ENCODE measurements around the gene EPG5.

The EPG5 gene

DNA sequence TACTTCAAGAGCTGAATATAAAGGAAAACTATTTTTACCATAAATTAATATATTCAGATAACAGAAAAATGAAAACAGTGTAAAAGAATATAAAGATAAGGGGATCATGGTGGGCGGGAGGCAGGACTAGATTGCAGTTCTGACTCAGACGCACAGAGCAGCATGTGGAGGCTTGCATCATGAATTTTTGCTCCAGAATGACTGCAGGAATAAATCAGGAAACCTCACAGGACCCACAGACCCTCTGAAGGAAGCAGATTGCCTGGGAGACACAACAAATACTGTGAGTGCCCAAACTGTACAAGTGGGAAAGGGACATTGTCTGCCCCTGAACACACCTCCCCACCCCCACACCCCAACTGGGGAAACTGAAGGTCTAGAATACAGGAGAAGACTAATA is 160.9 kb downstream of the EPG5 start:
- no peak for DNase-seq (ENCODE audit: low read depth in 2 of 2)

DNA sequence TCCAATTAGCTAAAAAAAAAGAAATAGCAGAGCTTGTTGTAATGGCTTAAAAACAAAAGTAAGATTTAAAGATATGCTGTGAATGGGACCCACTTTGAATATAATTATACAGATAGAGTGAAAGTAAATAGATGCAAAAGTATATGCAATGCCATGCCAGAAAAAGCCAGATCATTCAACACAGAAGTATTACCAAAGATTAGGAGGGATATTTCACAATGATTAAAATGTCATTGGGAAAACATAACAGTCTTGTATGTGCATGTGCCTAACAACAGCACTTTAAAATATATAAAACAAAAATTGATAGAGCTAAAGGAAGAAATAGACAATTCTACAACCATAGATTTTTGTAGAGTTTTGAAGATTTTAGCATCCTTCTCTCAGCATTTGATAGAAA is 161.6 kb downstream of the EPG5 start:
- no peak for DNase-seq (ENCODE audit: low read depth in 2 of 2)

DNA sequence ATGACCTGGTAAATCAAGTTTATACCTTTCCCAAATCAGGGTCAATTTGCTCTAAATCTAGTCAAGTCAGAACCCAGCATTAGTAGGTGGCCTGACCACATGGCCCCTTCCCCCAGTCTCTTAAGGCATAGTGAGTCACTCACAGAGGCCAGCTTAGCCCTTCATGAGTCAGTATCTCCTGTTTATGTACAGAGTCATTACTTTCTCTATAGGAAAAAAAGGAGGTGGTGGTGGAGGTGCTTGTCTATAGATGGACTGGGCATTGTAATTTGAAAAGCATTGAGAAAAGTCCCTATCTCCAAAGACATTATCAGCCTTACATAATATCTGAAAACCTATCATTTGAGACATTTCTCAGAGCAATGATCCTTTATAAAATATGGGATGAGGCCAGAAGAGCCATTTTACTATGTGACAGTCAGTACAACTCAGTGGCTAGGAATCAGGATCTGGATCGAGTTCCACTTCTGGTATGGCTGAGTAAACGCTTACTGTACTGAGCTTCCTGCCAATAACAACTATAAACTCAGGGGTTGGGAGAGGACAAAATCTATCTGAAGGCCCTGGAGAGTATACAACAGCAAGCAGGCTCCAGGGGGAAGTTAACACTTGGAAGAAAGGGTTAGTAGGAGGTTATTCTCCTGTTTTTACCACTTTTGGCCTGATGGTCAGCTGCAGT is 164.2 kb downstream of the EPG5 start:
- no peak for DNase-seq (ENCODE audit: low read depth in 2 of 2)

DNA sequence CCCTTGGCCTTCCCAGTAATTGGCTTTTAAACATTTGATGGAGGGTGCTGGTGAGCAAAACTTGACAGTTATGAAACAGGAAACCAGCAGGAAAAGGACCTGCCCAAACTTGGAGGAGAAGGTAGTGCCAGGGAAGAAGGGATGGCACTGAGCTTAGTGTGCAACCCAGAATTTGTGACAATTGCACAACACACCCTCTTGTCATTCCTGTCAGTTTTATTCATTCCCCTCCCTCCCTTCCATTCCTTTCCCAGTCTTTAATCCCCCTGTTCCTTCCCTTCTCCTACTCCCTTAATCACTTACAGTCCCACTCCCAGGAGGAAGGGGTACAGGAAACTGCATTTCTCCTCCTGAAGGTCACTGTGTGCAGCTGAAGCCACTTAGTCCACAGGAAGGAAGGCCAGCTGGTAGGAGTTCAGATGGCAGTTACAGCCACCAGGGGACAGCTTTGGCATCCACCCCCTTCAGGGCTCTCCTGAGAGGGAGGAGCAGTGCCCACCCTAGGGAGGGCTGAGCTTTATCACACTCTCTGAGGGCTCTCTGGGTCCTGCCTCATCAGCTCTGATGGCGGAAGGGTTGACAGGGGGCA is 165.6 kb downstream of the EPG5 start:
- DNase-seq (ENCODE audit: low read depth in 2 of 2): no peak

Data from stimulated activated CD8-positive, alpha-beta memory T cell treated with anti-CD3 and anti-CD28 coated beads, Interleukin-7, amount 100 ng/mL, for 4 hours (primary cell).